BJ (cell line): ENCODE measurements around the gene PTGDS. TPM values are rescaled to one million over a fixed set of nuclear protein-coding genes. Genes with fewer than 3 reads are reported as not detected.

Experiments used
- CTCF ChIA-PET: fragments of 350-600 bp; formaldehyde crosslinking; extraction: SDS; loops from one replicate; lab custom pipeline; 2021; ENCODE audit warnings: antibody characterized with exemption, inconsistent platforms; lab: Yijun Ruan, JAX
- POLR2A ChIA-PET: fragments of 300-600 bp; sonication (Branson Sonifier 250); formaldehyde crosslinking; extraction: SDS; loops from one replicate; lab custom pipeline; 2021; ENCODE audit warnings: antibody characterized with exemption; lab: Charles Lee
- DNase-seq: peaks from one replicate; pipeline ENCODE4 v3.0.0-alpha.2; 2011; ENCODE audit warnings: low read depth
- H3K27me3 ChIP-seq: 2 replicates; pipeline ENCODE4 v1.6.0; 2011; ENCODE audit warnings: low read length; ENCODE audit not compliant: control insufficient read depth, insufficient read depth
- H3K36me3 ChIP-seq: 2 replicates; pipeline ENCODE4 v1.5.1; 2011; ENCODE audit warnings: low read length; ENCODE audit not compliant: control insufficient read depth, insufficient read depth
- H3K4me3 ChIP-seq: 2 replicates; pipeline ENCODE4 v1.5.1; 2011; ENCODE audit warnings: low read depth, mild to moderate bottlenecking, control low read depth, low read length
- polyA plus RNA-seq: library from polyadenylated mRNA; depleted of rRNA; stranded (reverse); fragments of >200 nt; gene quantifications from 2 replicates; pipeline ENCODE4 v1.2.3, GENCODE V29; 2011
- TF ChIP-seq, protein P1 (sequence below): IDR thresholded peaks from 2 replicates; pipeline ENCODE4 v1.5.1; 2011; ENCODE audit warnings: low read depth, mild to moderate bottlenecking, control low read depth, inconsistent platforms, low read length, moderate library complexity; ENCODE audit not compliant: insufficient read depth

Gene PTGDS
- polyA plus RNA-seq, 1 experiment, result 0.58 TPM

DNA sequence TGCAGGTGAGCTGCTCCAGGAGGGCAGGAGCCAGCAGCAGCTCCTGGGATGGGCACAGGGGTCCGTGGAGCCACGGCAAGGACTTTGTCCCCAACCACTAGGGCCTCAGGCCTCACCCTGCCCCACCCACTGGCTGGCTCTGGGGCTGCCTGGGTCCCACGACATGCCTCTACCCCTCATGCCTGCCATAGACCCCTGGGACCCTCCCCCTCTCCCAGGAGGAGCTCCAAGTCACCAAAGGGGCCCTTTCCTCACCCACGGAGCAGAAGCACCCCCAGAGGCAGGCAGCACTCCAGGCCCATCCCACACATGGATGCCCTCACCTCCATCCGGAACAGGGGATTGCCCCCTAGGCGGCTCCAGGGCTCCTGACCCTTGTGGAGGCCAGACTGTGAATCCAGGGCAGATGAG lies 44.3 kb downstream of the PTGDS start:
- DNase-seq, result no peak
- POLR2A ChIA-PET, result no interaction called here
- H3K4me3 ChIP-seq, result no peak overlapping the region
- peaks cover 12% of the 10 kb centered on the region for H3K36me3 ChIP-seq
- TF ChIP-seq, protein P1, sequence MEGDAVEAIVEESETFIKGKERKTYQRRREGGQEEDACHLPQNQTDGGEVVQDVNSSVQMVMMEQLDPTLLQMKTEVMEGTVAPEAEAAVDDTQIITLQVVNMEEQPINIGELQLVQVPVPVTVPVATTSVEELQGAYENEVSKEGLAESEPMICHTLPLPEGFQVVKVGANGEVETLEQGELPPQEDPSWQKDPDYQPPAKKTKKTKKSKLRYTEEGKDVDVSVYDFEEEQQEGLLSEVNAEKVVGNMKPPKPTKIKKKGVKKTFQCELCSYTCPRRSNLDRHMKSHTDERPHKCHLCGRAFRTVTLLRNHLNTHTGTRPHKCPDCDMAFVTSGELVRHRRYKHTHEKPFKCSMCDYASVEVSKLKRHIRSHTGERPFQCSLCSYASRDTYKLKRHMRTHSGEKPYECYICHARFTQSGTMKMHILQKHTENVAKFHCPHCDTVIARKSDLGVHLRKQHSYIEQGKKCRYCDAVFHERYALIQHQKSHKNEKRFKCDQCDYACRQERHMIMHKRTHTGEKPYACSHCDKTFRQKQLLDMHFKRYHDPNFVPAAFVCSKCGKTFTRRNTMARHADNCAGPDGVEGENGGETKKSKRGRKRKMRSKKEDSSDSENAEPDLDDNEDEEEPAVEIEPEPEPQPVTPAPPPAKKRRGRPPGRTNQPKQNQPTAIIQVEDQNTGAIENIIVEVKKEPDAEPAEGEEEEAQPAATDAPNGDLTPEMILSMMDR, result no peak
- H3K27me3 ChIP-seq, result no peaks in the 10 kb centered on the region
- CTCF ChIA-PET, result interaction anchor here (1.4 to 10.7 kb wide), 4 partner anchors 8 to 74 kb away, joined by 4 to 50 read pairs (median 12); partner anchors contain the start of genes ABCA2 and FUT7

DNA sequence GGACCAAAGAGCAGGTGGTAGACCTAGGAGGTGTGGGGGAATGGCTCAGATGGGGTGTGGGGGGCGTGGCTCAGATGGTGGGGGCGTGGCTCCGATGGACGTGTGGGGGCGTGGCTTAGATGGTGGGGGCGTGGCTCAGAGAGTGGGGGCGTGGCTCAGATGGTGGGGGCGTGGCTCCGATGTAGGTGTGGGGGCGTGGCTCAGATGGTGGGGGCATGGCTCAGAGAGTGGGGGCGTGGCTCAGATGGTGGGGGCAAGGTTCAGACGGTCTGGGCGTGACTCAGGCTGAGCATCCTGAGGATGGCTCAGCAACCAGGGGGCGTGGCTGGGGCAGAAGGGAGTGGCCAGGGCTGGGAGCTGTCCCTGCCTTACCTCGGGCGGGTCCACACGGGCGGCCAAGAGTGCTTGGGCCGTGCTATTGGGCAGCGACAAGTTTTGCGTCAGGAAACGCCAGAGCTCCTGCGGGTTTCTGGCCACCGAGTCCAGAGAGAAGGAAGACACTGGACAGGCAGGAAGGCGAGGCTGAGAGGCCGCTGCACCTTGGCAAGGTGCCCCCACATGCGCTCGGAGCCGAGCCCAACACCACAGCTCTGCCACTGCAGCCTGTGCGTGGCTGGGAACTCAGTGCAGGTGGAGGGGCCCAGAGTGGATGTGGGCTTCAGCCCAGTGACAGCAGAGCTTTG lies 44.8 kb downstream of the PTGDS start:
- H3K27me3 ChIP-seq, result no peaks in the 10 kb centered on the region
- POLR2A ChIA-PET, result no interaction called here

DNA sequence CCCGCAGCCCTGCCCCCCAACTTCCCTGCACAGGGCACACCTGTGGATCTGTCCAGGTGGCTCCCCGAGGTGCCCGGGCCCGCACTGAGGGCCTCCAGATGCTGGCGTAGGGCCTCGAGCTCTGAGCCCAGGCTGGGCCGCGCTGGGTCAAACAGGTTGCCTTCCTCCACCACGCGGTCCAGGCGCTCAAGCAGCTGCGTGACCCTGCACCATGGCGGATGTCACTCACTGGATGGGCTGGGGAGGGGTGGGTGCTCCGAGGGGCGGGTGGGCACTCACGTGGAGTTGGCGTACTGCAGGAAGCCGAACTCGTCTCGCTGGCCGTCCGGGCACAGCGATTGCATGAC lies 45.3 kb downstream of the PTGDS start:
- Histone ChIP-seq H3K4me3 (no peak overlapping the region), H3K36me3 (peaks cover 8% of the 10 kb centered on the region), H3K27me3 (no peaks in the 10 kb centered on the region)
- POLR2A ChIA-PET, result no interaction called here
- TF ChIP-seq, protein P1, result no peak
- CTCF ChIA-PET, result interaction anchor here (0.8 to 10.7 kb wide), 2 partner anchors 13 to 214 kb away, joined by 3 to 50 read pairs; no protein-coding TSS in a partner anchor
- DNase-seq, result no peak

More for the DNA sequence above, 44.8 kb downstream of the PTGDS start:
- H3K4me3 ChIP-seq, result no peak overlapping the region
- TF ChIP-seq, protein P1, result no peak
- CTCF ChIA-PET, result interaction anchor here (0.8 to 10.7 kb wide), 3 partner anchors 14 to 215 kb away, joined by 3 to 50 read pairs (median 6); no protein-coding TSS in a partner anchor
- no peak for DNase-seq
- peaks cover 12% of the 10 kb centered on the region for H3K36me3 ChIP-seq

DNA sequence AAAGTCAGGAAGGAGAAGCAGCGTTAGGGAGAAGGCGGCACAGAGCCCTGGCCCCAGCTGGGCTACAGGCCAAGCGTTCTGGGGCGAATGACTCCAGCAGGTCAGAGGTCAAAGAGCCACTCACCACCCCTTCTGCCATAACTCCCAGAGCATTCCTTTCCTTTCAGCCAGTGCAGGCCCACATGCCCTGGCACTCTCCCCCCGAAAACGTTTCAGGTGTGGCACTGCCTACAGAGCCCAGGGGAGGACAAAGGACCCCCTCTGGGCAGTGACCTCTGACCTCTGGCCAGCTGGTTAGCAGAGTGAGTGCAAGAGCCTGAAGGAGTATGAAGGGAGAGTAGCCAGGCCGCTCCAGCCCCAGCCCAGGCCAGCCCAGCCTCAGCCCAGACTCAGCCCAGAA lies 45.9 kb downstream of the PTGDS start:
- ChIA-PET POLR2A (no interaction called here), CTCF (interaction anchor here (10.7 kb wide), 1 partner anchor 13 kb away, joined by 50 read pairs; no protein-coding TSS in a partner anchor)
- DNase-seq, result no peak
- Histone ChIP-seq H3K4me3 (no peak overlapping the region), H3K36me3 (peaks cover 6% of the 10 kb centered on the region), H3K27me3 (no peaks in the 10 kb centered on the region)
- TF ChIP-seq, protein P1, result no peak

DNA sequence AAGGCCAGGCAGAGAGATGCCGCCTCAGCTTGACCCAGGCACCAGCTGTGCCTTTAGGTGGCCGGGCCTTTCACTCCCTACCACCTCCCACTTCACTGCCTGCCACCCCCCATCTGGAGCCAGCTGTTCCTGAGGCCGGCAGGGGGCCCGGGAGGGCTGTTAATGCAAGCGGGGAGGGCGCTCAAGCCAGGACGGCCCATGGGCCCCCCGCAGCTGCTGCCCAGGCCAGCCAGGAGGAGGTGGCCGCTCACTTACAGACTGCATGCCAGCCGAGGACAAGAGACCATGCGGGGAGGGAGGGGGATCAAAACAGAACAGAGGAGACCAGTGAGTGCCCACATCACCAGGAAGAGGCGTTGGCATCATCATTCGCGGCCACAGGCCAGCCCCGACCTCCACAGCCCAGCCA lies 46.3 kb downstream of the PTGDS start:
- TF ChIP-seq, protein P1, result no peak
- DNase-seq, result no peak
- H3K4me3 ChIP-seq, result no peak overlapping the region
- POLR2A ChIA-PET, result no interaction called here
- CTCF ChIA-PET, result interaction anchor here (10.7 kb wide), 1 partner anchor 13 kb away, joined by 50 read pairs; no protein-coding TSS in a partner anchor
- peaks cover 6% of the 10 kb centered on the region for H3K36me3 ChIP-seq
- no peaks in the 10 kb centered on the region for H3K27me3 ChIP-seq
